Ovary (tissue), 3 donors: Measurements from ENCODE around the gene CARD18.

ENCODE experiments used
- POLR2A ChIP-seq: fragments of 450-650 bp; IDR thresholded peaks from one replicate; pipeline ENCODE4 v1.6.1; 2017; ENCODE audit warnings: antibody characterized with exemption, mild to moderate bottlenecking, moderate library complexity
- TF ChIP-seq, protein P1 (sequence below), 3 donors: fragments of 450-650 bp in 2 of 3; fragments of 200-600 bp in 1 of 3; IDR thresholded peaks; one replicate each; pipeline versions ENCODE4 v1.5.1 to v1.8.0; 2016 to 2022; ENCODE audit warnings: antibody characterized with exemption in 3 of 3, mild to moderate bottlenecking in 1 of 3
- donor health status: DM: no; HTN: no; CAD: no.

DNA sequence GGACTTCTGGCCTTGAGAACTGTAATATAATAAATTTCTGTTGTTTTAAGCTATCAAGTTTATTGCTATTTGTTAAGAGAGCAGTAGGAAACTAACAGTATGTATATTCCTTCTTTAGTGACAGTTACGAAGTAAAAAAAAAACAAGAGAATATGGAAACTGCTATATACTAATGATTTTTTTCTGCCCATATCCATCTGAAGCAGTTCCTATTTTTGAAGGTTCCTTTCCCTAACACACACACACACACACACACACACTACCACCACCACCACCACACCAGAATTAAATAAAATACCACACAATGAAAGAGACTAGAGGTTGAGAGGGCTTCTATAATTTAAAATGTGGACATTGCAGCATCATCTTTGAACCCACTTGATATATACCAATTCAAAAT, 44.4 kb upstream of the CARD18 start:
- TF ChIP-seq, protein P1, sequence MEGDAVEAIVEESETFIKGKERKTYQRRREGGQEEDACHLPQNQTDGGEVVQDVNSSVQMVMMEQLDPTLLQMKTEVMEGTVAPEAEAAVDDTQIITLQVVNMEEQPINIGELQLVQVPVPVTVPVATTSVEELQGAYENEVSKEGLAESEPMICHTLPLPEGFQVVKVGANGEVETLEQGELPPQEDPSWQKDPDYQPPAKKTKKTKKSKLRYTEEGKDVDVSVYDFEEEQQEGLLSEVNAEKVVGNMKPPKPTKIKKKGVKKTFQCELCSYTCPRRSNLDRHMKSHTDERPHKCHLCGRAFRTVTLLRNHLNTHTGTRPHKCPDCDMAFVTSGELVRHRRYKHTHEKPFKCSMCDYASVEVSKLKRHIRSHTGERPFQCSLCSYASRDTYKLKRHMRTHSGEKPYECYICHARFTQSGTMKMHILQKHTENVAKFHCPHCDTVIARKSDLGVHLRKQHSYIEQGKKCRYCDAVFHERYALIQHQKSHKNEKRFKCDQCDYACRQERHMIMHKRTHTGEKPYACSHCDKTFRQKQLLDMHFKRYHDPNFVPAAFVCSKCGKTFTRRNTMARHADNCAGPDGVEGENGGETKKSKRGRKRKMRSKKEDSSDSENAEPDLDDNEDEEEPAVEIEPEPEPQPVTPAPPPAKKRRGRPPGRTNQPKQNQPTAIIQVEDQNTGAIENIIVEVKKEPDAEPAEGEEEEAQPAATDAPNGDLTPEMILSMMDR (IDR thresholded peaks at IDR 0.05), result no peak
- TF ChIP-seq POLR2A, result no peak
